Muscle of back (tissue), 11 donors: Measurements from ENCODE around the gene NOS1AP. TPM values are rescaled to one million over a fixed set of nuclear protein-coding genes. Genes with fewer than 3 reads are reported as not detected.
A peak's percentile ranks its signal among the peaks of the same experiment; 100 is the strongest.

Experiments used
- DNase-seq, 3 donors: peaks; one replicate each; pipeline versions ENCODE4 v3.0.0 to v3.0.0-alpha.2; 2013
- polyA plus RNA-seq, 10 donors: library from polyadenylated mRNA; unstranded; fragments of 120-200 nt; gene quantifications; one replicate each; pipeline ENCODE4 v1.2.1, GENCODE V29; 2013; ENCODE audit not compliant: insufficient read length in 10 of 10

NOS1AP gene
- polyA plus RNA-seq, 10 donors, result 0.45 to 0.89 (median 0.56) TPM

- no peak for DNase-seq
Measured at GRCh38 chr1:162297208-162297607, 227.7 kb downstream of the NOS1AP start.

GRCh38 chr1:162298266-162298665 is 228.8 kb downstream of the NOS1AP start:
- no peak for DNase-seq

- no peak for DNase-seq
Measured at GRCh38 chr1:162299018-162299417, 229.5 kb downstream of the NOS1AP start.

- no peak for DNase-seq
Measured at GRCh38 chr1:162300057-162300917, 230.8 kb downstream of the NOS1AP start.

- DNase-seq, result no peak
Measured at GRCh38 chr1:162301696-162302095, 232.2 kb downstream of the NOS1AP start.

GRCh38 chr1:162302306-162303003 is 233.0 kb downstream of the NOS1AP start:
- DNase-seq, result no peak

- DNase-seq, result peak in 1 of 3 donors; percentile 38
Measured at GRCh38 chr1:162303004-162303344, 233.5 kb downstream of the NOS1AP start.

- DNase-seq, result no peak
Measured at GRCh38 chr1:162304736-162305135, 235.2 kb downstream of the NOS1AP start.

GRCh38 chr1:162305969-162306368 is 236.5 kb downstream of the NOS1AP start:
- no peak for DNase-seq

- no peak for DNase-seq
Measured at GRCh38 chr1:162310337-162310736, 240.8 kb downstream of the NOS1AP start.

GRCh38 chr1:162314206-162314605 is 244.7 kb downstream of the NOS1AP start:
- no peak for DNase-seq

GRCh38 chr1:162315673-162316072 is 246.2 kb downstream of the NOS1AP start:
- no peak for DNase-seq

- no peak for DNase-seq
Measured at GRCh38 chr1:162316187-162316586, 246.7 kb downstream of the NOS1AP start.

- no peak for DNase-seq
Measured at GRCh38 chr1:162317621-162318020, 248.1 kb downstream of the NOS1AP start.

- no peak for DNase-seq
Measured at GRCh38 chr1:162319493-162320175, 250.1 kb downstream of the NOS1AP start.

GRCh38 chr1:162321809-162322422 is 252.4 kb downstream of the NOS1AP start:
- DNase-seq, result no peak

GRCh38 chr1:162323023-162323422 is 253.5 kb downstream of the NOS1AP start:
- DNase-seq, result no peak

GRCh38 chr1:162324396-162324795 is 254.9 kb downstream of the NOS1AP start:
- no peak for DNase-seq

- no peak for DNase-seq
Measured at GRCh38 chr1:162326559-162326958, 257.1 kb downstream of the NOS1AP start.

- DNase-seq, result no peak
Measured at GRCh38 chr1:162327144-162327787, 257.8 kb downstream of the NOS1AP start.

- DNase-seq, result no peak
Measured at GRCh38 chr1:162327788-162328165, 258.3 kb downstream of the NOS1AP start.

GRCh38 chr1:162328512-162328911 is 259.0 kb downstream of the NOS1AP start:
- DNase-seq, result no peak
